HG03025 (cell line): ENCODE measurements around the gene PSMC5.

Source experiments
- ATAC-seq: cut with Tn5 transposase; IDR thresholded peaks from one replicate; pipeline ENCODE4 v1.9.1; 2021; ENCODE audit warnings: mild to moderate bottlenecking, moderate library complexity; ENCODE audit not compliant: unreplicated experiment, low FRiP score

Gene PSMC5

DNA sequence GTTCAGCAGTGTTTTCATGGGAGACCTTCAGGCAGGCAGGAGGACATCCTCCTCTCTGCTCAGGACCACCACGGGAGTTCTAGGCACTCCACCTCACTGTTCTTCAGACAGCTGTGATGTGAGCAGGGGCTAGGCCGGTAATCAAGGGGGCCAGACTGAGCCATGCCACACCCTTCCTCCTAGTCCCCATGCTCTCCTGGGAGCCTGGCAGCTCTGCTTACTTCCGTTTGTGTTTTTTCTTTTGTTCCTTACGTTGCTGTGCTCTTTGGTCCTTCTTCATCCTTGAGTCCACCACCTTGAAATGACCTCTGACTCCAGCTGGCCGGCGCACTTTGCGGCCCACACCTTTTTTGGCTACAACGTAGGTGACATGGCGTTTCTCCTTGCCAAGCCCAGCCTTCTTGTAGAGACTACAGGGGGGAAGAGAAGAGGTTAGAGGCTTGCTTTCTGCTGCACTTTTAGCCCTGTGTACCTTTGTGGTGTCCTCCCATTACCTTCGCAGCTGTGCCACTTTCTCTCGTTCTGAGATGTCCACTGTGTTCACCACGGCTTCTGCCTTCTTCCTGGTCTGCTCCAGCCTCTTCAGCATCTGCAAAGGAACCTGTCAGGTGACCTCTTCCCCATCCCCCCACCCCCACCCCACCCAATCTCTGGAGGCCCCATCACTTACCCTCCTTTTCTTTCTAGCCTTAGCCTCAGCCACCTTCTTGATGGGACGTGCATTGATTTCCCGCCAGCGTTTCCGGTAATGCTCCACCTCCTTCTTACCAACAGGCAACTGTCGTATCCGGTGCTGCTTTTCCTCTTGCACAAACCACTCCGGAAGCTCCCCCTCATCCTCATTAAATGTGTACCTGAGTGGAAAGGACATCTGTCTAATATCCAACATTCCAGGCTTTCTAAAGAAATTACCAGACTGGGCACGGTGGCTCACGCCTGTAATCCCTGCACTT, 7.4 kb upstream of the PSMC5 start:
- no peak for ATAC-seq

DNA sequence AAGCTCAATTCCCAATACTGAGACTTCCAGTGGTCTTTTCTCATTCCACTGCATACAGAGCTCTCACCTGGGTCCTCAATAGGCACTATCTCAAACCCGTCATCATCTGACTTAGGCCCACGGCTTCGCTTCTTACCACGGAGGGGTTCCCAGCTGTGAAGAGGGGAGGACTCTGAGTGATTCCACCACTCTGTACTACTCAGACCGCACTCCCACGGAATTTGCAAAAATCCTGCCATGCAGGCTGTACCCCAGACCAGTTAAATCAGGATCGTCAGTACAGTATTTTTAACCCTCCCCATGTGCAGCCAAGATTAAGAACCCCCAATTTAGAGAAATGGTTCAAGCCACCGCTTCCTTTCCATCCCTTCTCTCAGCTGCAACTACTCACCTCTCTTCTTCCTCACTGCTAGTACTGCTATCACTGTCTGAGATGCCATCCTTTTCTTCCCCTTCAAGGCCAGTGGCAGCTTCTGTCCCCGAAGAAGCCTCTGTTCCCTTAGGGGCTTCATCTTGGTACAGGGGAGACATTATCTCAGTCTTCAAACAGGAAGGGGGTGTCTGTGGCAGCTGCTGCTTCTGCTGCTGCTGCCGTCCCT, 6.2 kb upstream of the PSMC5 start:
- no peak for ATAC-seq

DNA sequence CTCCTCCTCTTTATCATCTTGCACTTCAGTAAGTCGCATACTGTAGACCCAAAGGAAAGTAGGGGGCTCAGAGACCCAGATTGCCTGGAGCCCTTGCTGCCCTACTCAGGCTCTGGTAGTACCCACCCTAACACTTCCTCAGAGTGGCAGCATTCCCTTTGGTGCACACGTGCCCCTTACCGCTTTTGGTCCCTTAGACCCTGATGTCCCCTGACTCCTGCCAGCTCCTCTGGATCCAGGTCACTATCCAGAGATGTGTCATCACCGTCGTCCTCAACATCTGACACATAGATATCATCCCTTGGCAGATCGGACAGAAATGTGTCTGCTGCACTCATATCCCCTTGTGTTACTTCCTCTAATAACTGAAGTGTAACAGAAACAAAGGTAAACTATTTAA, 5.4 kb upstream of the PSMC5 start:
- ATAC-seq: no peak

DNA sequence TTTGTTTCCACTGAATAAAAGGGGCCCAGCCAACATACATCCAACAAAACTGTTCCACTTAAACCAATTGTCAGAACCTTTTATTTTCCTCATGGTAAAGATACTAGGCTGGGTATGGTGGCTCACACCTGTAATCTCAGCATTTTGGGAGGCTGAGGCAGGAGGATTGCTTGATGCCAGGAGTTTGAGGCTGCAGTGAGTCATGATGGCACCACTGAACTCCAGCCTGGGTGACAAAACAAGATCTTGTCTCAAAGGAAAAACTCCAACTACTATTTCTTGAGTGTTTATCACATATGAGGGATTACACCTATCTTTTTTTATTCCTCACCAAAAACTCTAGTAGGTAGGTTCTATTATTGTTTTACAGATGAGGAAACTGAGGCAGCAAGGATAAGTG, 4.7 kb upstream of the PSMC5 start:
- ATAC-seq: no peak

DNA sequence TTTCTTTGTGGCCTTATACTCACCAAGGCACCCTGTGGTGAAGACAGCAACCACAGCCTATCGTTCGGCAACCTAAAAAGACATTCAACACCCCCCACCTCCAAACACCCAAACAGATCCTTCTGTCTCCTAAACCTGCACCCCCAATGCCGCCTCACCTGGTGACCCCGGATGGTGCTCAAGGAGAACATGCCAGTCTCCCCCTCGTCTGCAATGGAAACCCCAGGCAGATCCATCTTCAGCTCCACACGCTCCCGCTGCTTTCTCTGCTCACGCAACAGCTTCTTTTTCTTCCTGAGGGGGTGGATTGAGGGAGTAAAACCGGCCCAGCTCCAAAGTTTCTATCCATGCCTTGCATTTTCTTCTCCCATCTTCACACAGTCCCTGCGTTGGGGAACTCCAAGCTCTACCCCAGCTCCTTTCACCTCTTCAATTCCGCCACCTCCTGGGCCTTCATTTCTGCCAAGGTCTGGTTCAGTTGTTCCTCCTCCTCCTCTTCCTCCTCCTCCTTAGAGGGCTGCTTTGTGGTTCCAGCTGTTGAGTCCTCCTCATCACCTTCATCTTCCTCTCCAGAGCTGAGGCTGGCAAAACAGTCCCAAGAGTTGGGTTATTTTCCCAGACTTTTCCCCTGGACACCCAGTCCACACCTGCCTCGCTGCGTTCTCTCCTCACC, 3.4 kb upstream of the PSMC5 start:
- ATAC-seq: no peak

DNA sequence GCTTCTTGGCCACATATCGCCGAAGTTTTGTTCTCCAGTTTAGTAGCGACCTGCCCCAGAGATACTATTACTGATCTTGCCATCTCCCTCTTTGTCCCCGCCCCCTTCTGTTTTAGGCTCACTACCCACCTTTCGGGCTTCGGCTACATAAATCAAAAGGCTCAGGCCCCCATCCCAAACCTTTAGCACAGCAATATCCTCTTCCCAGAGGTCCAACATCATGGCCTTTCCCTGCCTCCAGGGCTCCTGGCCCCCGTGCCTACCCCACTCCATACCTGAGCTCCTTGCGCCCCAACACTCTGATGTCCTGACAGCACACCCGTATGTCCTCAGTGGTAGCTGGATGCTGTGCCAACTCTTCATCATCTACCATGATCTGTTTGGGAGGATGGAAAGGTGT, 2.9 kb upstream of the PSMC5 start:
- ATAC-seq: no peak

DNA sequence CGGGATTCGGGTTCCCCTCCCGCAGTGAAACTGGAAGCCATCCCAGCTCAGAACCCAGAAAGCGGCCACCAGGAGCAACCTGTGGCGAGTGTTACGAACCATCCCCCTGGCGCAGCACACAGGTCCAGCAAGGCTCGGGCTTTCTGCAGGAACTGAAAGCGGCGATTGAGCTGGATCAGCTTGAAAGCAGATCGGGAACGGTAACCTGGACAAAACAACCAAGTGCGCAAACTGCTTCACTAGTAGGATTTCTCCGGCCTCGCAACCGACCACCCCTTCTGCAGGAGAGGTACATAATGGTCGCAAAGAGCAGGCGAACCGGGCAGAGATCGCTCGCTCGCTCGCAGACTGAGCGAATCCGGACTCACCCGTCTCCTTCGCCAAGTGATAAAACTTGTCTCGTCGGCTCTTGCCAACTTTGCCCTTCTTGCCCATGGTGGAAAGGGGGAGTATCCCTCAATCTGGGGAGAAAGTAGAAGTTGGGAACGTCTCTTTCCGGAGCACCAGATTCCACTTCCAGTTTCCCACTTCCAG, 696 bp upstream of the PSMC5 start:
- no peak for ATAC-seq

DNA sequence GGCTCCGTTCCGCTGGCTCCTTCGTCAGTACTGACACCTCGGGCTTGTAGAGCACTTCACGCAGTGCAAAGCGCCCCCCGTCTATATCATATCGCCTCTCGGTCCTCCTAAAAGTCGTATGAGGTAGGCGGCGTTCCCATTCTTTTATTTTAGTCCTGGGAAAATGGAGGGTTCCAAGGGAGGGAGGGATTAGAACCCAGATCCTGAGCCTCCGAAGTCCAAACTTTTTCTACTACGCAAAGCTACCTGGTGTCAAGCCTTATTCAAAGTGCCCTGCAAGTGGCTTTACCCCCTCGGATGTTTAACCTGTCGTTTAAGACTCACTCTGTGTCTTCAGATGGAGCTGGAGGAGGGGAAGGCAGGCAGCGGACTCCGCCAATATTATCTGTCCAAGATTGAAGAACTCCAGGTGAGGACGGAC, 580 bp downstream of the PSMC5 start:
- no peak for ATAC-seq

DNA sequence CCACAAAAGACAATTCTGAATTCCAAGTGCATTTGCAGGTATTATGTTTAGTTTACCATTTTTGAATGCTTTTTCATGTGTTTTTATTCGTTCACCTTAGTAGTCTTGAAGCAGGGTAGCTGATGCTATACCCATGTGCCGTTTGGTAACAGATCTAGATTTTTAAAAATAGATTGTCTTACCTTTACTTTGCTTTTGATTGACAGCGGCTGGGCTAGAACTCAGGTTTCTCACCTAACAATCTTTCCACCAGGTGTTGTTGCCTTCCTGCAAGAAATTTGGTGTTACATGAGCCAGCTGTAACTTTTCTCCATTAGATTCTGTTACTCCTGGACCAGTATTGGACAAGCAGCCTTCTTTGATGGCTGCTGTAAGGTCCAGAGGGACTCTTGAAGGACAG, 1.7 kb downstream of the PSMC5 start:
- no peak for ATAC-seq

DNA sequence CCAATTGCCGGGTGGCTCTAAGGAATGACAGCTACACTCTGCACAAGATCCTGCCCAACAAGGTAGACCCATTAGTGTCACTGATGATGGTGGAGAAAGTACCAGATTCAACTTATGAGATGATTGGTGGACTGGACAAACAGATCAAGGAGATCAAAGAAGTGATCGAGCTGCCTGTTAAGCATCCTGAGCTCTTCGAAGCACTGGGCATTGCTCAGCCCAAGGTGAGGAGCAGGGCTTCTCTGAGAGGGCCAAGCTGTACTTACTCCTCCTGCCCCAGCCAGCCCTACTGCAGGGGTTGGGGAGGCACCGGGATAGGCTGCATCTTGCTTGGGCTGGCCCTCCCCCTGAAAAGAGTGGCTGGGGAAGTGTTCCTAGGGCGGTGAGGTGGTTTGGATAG, 3.0 kb downstream of the PSMC5 start:
- no peak for ATAC-seq

DNA sequence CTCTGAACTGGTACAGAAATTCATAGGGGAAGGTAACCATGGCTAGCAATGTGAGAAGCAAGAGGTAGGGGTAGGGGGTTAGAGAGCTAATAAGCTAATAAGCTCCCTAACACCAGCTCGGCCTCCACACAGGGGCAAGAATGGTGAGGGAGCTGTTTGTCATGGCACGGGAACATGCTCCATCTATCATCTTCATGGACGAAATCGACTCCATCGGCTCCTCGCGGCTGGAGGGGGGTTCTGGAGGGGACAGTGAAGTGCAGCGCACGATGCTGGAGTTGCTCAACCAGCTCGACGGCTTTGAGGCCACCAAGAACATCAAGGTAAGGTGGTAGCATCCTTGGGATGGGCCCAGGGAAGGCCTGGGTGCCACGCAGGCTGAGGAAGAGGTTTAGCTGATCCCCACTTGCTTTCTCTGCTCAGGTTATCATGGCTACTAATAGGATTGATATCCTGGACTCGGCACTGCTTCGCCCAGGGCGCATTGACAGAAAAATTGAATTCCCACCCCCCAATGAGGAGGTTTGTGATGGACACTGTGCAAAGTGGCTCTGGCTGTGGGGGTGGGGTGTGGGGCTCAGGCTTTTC, 3.8 kb downstream of the PSMC5 start:
- ATAC-seq: no peak

DNA sequence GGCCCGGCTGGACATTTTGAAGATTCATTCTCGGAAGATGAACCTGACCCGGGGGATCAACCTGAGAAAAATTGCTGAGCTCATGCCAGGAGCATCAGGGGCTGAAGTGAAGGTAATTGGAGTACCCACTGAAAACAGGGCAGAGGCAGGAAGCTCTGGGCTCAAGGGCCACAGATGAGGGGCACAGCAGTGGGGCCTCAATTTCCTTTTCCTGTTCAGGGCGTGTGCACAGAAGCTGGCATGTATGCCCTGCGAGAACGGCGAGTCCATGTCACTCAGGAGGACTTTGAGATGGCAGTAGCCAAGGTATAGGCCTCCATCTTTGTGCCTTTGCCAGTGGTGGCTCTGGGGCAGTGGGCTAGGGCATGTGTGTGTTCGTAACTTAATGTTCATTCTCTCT, 4.3 kb downstream of the PSMC5 start:
- no peak for ATAC-seq

DNA sequence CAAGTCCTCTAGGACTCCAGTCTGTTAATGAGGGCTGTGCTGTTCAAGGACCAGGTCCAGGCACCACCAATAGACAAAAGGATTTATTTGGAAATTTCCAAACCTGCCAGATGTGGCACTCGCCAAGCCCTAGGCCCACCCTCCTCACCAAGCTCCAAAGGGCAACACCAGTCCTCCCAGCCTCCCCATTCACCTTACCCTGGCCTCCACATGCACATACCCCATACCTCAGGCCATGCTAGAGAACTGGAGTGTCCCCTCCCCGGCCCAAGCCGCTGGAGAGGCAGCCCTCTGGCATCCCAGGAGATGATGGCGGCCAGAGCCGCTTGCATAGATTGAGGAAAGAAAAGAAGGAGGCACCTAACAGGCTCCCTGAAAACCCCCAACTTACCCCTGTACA, 4.8 kb downstream of the PSMC5 start:
- ATAC-seq: no peak

DNA sequence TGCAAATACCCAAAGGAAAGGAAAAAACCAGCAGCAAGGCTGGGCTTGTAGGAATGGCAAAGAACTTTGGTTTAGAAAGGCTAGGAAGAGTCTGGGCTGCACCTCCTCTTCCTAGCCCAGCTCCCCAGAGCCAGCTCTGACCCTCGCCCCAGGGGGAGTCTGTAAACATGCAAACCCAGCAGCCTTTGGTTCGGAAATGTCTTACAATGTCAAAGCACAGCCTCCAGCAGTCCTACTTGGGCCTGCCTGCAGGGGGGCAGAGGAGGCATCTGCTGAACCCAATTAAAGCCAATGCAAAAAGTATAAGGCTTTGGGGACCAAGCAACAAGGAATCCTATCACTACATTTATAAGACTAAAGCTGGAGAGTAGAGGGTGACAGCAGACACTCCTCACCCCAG, 5.2 kb downstream of the PSMC5 start:
- ATAC-seq: no peak

DNA sequence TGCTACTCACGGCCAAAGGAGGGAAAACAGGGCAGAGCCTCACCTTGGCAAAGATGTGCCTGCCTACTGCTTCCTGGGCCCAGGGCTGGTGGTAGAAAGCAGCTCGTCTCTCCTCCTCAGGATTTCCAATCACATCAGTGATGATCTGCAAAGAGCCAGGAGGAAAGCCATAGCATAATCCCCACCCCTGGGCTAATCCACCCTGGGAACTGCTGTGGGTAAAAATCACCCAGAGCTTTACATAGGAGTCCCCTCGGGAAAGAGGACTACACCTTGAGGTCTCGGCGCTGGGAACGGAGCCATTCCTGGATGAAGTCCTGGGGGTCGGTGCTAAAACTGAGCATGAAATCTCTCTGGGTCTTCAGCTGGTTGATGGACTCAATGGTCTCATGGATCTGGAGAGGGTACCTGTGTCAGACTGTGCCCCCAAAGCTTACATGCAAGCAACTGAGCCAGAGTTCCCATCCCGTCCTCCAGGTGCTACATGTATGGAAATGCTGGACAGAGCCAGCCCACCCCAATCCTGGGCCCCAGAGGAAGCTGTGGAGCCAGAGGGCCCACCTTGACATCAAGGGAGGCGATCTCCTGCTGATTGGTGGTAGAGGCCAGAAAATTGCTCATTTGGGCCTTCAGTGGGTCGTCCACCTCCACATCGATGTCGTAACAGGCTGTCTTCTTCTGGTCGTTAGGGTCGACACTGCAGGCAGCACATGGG, 6.0 kb downstream of the PSMC5 start:
- ATAC-seq: no peak

DNA sequence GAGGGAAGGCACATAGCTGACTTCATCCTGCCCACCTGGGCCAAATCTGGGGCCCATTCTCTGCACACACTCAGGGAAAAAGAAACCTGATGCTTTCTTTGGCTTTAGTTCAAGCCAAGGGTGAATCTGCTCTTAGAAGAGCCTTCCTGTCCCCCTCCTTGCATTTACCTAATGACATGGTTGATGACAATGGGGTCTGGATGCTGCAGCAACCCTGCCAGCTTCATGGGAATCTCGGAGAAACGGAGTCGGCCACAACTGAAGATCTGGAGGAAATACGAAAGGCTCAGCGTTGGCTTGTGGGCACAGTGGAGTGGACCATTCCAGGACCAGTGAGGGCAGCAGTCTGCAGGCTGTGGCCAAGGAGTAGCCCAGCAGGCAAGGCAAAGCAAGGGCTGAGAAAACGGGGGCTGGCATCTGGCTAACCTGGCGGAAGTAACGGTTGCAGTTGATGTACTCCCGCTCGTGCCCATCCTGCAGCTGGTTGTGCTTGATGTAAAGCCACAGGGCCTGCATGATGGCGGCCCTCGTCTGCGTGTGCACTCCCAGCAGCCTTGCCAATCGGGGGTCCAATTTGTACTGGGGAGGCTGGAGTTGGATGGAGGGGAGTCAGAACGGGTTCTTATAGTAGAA, 6.6 kb downstream of the PSMC5 start:
- ATAC-seq: no peak

DNA sequence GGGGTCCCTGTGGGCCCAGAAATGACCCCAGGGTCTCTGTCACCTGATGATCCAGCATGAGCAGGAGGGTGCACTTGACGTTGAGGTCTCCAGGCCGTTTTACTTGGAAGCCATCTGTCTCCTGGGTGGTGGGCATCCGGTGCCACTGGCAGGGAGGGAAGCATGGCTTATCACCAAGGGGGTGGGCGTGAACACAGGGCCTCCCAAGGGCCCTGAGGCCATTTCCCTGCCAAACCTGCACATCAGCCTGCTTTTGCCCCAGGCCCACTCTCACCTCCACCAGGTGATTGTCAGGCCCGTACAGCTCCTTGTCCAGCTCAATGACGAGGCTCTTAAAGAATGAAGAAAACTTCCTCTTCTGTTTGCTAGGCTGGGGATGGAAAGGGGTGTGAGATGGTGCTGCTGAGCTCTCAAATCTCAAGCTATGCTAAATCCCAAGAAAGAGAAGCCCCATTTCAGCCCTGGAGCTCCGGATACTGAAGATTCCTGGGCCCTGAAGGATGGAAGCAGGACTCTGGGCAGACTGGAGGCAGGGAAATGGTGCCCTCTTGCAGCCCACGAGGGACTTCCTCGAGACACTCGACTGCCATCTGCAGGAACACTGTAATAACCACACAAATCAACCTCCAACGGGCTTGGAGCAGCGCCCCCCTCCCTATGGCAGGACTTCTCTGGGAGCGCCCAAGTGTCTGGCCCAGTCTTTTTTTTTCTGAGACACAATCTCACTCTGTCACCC, 7.4 kb downstream of the PSMC5 start:
- ATAC-seq: no peak

DNA sequence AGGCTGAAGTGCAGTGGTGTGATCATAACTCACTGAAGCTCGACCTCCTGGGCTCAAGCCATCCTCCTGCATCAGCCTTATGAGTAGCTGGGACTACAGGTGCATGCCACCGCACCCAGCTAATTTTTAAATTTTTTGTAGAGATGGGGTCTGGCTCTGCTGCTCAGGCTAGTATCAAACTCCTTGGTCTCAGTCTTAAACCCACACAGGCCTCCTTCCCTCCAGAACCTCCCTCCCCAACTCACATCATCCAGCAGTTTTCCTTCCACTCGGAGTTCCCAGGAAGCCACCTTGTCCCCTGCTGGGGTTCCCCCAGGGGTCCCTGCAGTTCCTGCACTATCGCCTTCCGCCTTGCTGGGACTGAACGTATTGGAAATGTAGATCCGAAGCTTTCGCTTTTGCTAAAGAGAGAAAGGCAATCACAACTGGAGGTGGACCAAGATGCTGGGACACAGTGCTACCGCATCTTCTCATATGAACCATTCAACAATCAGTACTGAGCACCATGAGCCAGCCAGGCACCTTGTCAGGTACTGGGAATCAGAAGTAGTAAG, 8.0 kb downstream of the PSMC5 start:
- ATAC-seq: no peak

DNA sequence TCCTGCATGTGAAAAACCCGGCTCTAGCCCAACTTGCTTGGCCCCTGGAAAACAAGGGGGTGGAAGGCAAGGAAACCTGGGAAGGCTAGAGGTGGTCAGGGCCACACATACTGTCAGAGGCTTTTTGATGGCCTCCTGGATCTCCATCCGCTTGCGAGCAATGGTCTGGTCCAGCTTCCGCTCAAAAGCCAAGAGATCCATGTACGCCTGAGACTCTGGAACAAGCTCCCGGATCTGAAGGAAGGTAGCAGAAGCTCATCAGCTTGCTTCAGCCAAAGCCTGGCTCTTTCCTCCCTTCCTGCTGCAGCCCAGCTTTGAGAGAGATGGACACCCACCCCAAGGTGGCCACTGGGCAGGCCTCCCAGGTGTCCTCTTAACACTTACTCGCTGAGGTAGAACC, 9.6 kb downstream of the PSMC5 start:
- no peak for ATAC-seq
